Stimulated activated CD8-positive, alpha-beta memory T cell treated with anti-CD3 and anti-CD28 coated beads, Interleukin-12 subunit alpha, Interleukin-12 subunit beta, amount 100 ng/mL, for 24 hours (primary cell): Measurements from ENCODE around the gene LRRC31.

Experiments used
- DNase-seq: peaks from one replicate; pipeline ENCODE4 v3.0.0-alpha.2; 2020; ENCODE audit errors: extremely low read depth

Gene LRRC31

GRCh38 chr3:169869484-169870220, at the start of gene LRRC31:
Gene LRRC31 (minus strand): TSS chr3:169869935. CDS start chr3:169869807, 128 bp downstream.
- no peak for DNase-seq

GRCh38 chr3:169914321-169914720, 44.6 kb upstream of the LRRC31 start:
- DNase-seq, result no peak

DNA sequence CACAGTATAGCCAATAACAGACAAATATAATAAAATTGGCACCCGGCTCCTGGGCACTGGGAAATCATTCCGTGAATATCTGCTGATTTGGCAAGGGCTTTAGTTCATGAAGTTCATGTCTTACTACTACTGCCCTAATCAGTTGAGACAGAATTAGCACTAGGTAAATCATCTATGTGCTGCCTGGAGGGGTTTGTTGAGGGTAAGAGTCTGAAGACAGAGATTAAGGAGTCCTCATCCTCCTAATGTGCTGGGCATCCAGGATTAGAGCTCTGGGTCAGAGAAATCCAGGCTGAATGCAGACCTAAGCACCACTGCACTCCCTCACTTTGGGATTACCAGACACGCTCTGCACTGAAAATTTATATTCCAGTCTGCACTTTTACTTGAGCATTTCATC, 43.6 kb upstream of the LRRC31 start:
- no peak for DNase-seq

GRCh38 chr3:169911272-169911671, 41.5 kb upstream of the LRRC31 start, which contains the start of gene SAMD7:
Gene SAMD7 (plus strand): TSS chr3:169911572. CDS start chr3:169919499, 7,927 bp downstream.
- DNase-seq, result no peak

- DNase-seq, result no peak
These were observed 38.2 kb upstream of the LRRC31 start for GRCh38 chr3:169907944-169908343.

GRCh38 chr3:169907476-169907875, 37.7 kb upstream of the LRRC31 start:
- no peak for DNase-seq

- no peak for DNase-seq
These were observed 35.7 kb upstream of the LRRC31 start for GRCh38 chr3:169905404-169905803.

DNA sequence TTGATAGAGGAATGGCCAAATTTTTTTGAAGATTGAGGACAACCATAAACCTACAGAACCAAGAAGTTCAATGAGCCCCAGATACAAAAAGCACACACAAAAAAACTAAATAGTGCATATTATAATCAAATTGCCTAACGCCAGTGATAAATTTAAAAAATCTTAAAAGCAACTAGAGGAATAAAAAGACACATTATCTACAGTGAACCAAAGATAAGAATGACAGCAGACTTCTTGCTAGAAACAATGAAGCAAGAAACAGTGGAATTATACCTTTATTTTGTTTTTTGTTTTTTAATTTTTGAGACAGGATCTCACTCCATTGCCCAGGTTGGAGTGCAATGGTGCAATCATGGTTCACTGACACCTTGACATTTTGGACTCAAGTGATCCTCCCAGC, 31.7 kb upstream of the LRRC31 start:
- no peak for DNase-seq

GRCh38 chr3:169897284-169897683, 27.5 kb upstream of the LRRC31 start:
- DNase-seq, result no peak

DNA sequence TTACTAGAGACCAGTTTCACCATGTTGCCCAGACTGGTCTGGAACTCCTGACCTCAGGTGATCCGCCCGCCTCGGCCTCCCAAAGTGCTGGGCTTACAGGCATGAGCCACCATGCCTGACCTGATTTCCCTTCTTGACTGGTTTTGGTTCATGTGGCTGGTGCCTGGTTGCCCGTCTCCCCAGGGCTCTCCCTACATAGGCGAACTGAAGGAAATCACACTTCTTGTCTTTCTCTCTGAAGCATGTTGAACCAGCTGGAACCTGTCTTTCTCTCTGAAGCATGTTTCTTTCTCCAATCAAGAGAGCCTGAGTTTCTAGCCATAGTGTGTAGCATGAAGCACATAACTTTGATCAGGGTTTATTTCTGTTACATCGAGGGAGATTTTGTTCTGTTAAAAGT, 25.3 kb upstream of the LRRC31 start:
- no peak for DNase-seq

GRCh38 chr3:169894110-169894509, 24.4 kb upstream of the LRRC31 start:
- DNase-seq, result no peak

DNA sequence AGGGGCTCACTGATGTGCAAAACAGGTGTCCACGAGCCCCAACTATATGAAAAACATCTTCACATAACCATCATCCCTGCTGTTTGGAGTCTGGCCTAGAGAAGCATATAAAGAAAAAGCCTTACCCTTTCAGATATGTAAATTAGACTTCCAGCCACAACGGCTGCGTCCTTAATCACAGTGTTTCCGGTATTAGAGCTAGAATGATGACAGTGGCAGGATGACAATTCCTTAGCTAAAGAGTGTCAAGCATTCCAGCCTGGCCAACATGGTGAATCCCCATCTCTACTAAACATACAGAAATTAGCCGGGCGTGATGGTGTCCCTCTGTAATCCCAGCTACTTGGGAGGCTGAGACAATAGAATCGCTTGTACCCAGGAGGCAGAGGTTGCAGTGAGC, 22.2 kb upstream of the LRRC31 start:
- DNase-seq, result no peak

- no peak for DNase-seq
These were observed 16.9 kb upstream of the LRRC31 start for GRCh38 chr3:169886671-169887070.

DNA sequence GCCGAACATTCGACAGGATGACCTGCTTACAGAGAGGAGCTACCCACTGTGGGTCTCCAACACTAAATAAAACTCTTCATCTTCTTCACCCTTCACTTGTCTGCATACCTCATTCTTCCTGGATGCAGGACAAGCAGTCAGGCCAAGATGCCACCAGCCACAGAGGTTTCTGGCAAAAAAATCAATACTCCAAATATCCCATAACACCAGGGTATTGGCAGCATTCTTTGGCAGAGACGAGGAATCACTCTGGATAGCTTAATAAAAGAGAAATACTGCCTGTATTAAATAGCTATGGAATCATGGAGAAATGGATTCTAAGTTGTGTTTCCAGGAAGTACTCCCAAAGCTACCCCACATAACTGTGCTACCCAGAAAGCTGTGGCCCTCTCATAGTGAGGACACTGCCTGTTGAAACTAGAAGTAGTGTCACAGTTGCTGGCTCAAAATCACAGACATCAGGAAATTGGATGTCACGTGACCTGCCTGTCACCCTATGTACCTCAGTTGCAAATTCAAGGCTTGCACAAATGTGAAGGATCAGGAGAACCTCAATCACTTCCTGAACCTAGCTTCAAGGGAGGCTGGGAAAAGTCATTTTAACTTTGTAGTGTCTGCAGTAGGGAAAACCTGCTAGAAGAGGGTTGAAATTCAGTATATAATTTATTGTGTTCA, 11.0 kb upstream of the LRRC31 start:
- no peak for DNase-seq

DNA sequence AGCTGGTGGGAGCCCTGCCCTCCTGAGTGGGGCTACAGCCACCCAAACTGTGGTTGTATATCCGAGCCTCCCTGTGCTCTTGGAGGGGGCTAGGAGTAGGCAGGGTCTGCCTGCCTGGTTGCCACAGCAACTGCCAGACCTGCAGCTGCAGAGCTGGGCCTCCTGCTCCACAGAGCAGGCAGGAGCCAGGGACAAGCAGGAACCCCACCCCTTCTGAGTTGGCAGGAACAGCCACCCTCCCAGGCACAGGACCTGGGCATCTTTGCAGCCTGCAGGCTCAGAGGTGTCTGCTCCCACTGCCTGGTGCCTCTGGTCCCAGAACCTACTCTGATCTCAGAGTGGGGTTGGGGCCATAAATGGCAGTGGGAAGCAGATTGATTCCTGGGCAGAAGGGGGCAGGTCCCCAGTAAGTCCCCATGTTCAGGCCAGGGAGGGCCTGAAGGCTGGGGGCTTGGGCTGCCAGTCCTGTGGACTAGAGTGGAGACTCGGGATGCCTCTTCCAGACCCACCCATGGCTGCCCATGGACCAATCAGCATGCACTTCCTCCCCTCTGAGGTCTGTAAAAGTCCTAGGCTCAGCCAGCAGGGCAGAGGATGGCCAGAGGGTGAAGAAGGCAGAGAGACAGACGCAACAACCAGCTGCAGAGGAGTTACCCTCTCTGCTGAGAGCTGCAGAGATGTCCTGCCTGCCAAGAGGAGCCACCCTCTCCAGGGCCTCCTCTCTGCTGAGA, 10.3 kb upstream of the LRRC31 start:
- no peak for DNase-seq

GRCh38 chr3:169879013-169879557, 9.3 kb upstream of the LRRC31 start:
- no peak for DNase-seq

GRCh38 chr3:169871129-169871886, 1.6 kb upstream of the LRRC31 start:
- DNase-seq, result no peak

GRCh38 chr3:169868369-169868768, 1.4 kb downstream of the LRRC31 start:
- DNase-seq, result no peak

GRCh38 chr3:169867584-169868210, 2.0 kb downstream of the LRRC31 start:
- DNase-seq, result no peak

DNA sequence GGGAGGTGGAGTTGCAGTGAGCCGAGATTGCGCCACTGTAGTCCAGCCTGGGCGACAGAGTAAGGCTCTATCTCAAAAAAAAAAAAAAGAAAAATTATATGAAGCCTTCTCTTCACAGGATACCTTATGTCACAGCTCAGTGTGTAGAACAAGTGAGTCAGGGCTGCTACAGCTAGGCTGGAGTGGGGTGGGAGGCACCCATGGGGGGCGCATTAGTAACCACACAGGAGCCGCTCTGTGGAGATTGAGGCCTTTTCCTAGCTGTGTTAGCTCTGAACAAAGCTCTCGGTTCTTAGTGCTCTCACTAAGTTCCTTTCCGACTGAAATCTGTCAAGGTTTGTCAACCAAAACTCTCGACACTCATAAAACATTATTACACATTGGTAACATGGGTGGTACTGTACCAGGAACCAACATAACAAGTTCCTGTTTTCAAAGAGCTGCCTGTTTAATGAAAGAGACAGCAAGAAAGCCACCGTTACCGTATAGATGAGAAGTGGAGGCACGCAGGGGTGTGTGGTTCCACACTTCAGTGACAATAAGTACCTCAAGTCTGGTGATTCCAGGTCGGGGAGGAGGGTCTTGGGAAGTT, 4.5 kb downstream of the LRRC31 start:
- peak; percentile 8 for DNase-seq

- DNase-seq, result no peak
These were observed 5.5 kb downstream of the LRRC31 start for GRCh38 chr3:169864270-169864669.
